Measurements from ENCODE around the gene ASRGL1. TPM values are rescaled to one million over a fixed set of nuclear protein-coding genes. Genes with fewer than 3 reads are reported as not detected.

The ASRGL1 gene
- total and polyA plus RNA-seq, 12 donors = 1.3 to 9.1 (median 3.1) TPM

DNA sequence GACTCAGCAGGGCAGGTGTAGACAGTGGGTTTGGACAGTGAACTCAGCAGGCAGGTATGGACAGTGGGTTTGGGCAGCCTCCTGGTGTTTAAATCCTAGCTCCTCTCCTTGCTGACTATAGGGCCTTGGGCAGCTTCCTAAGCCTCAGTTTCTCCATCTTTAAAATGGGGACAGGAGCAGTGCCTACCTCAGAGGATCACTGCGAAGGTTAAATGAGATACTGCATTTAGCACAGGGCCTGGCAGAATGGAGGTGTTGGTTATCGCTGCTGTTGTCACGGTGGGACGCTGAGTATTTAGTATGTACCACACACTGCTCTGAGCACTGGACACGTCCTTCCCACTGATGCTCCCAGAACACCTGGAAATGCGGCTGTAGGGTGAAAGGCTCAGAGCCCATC lies 67.2 kb downstream of the ASRGL1 start:
- DNase-seq (no peak), ATAC-seq (no peak)
- Histone ChIP-seq H3K4me1 (peaks cover 24 to 46% (median 36%) of the 10 kb centered on the region in 9 donors), H3K4me3 (no peak overlapping the region), H3K27ac (no peak overlapping the region), H3K9me3 (no peaks in the 10 kb centered on the region), H3K27me3 (no peaks in the 10 kb centered on the region), H3K36me3 (no peaks in the 10 kb centered on the region)
- WGBS, 2 donors = 98% methylated on average over 6 of the region's 6 CpGs
- TF ChIP-seq, protein P1, sequence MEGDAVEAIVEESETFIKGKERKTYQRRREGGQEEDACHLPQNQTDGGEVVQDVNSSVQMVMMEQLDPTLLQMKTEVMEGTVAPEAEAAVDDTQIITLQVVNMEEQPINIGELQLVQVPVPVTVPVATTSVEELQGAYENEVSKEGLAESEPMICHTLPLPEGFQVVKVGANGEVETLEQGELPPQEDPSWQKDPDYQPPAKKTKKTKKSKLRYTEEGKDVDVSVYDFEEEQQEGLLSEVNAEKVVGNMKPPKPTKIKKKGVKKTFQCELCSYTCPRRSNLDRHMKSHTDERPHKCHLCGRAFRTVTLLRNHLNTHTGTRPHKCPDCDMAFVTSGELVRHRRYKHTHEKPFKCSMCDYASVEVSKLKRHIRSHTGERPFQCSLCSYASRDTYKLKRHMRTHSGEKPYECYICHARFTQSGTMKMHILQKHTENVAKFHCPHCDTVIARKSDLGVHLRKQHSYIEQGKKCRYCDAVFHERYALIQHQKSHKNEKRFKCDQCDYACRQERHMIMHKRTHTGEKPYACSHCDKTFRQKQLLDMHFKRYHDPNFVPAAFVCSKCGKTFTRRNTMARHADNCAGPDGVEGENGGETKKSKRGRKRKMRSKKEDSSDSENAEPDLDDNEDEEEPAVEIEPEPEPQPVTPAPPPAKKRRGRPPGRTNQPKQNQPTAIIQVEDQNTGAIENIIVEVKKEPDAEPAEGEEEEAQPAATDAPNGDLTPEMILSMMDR (IDR thresholded peaks at IDR 0.05) = no peak
- intact Hi-C loops (cut with DNase I) = no loop called here

- H3K4me1 ChIP-seq = peaks cover 20 to 42% (median 31%) of the 10 kb centered on the region in 9 donors
- WGBS, 2 donors = 77 to 87% methylated on average over 5 of the region's 5 CpGs
- no peaks in the 10 kb centered on the region for H3K36me3 ChIP-seq
- H3K27ac ChIP-seq = no peak overlapping the region
- ATAC-seq (no peak), DNase-seq (no peak)
- intact Hi-C loops (cut with DNase I) = no loop called here
- no peaks in the 10 kb centered on the region for H3K9me3 ChIP-seq
- TF ChIP-seq, protein P1 (IDR thresholded peaks at IDR 0.05) = no peak
- no peaks in the 10 kb centered on the region for H3K27me3 ChIP-seq
- H3K4me3 ChIP-seq = no peak overlapping the region
Measured at GRCh38 chr11:62404901-62405300, 67.7 kb downstream of the ASRGL1 start.

DNA sequence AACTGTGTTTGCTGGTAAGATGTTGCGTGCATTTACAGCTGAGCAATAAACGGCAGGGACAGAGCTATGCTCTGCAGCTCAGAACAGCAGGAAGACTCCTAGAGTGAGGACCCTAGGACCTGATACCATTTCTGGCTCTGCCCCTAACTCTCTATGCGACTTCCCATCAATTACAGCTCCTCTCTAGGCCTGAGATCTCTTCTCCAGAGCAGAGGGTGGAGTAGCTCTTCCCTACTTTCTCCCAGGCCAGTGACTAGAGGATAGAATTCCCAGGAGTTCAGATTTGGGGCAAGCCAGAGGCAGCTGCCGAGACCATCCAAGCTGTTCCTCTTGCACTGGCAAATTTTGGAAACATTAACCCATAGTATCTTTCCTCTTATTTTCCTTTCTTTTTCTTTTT lies 68.8 kb downstream of the ASRGL1 start:
- H3K4me1 ChIP-seq = peaks cover 10 to 30% (median 21%) of the 10 kb centered on the region in 9 donors
- H3K4me3 ChIP-seq = no peak overlapping the region
- H3K36me3 ChIP-seq = no peaks in the 10 kb centered on the region
- no peaks in the 10 kb centered on the region for H3K27me3 ChIP-seq
- DNase-seq (no peak), ATAC-seq (no peak)
- intact Hi-C loops (cut with DNase I) = no loop called here
- H3K27ac ChIP-seq = peak overlapping the region in 1 of 10 donors; percentile 5
- H3K9me3 ChIP-seq = no peaks in the 10 kb centered on the region
- TF ChIP-seq, protein P1 (IDR thresholded peaks at IDR 0.05) = no peak
- 58 to 72% methylated on average over 4 of the region's 4 CpGs for WGBS, 2 donors

DNA sequence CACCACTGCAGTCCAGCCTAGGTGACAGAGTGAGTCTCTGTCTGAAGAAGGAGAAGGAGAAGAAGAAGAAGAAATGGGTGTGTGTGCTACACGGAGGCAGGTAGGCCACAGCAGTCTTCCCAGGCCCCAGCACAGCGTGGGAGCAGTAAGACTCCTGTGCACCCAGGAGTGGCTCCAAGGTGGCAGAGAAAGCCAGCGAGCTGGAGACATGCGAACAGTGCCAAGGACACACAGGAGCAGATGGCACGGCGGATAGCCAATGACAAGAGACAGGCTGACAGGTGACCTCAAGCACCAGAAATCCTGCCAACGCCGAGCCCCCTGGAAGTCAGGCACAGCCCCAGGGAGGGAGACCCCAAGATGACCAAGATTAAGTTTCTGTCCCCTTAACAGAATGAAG lies 72.6 kb downstream of the ASRGL1 start:
- DNase-seq (no peak), ATAC-seq (no peak)
- Histone ChIP-seq H3K27ac (no peak overlapping the region), H3K27me3 (no peaks in the 10 kb centered on the region), H3K36me3 (no peaks in the 10 kb centered on the region), H3K9me3 (no peaks in the 10 kb centered on the region), H3K4me3 (no peak overlapping the region), H3K4me1 (peaks cover 0 to 13% (median 0%) of the 10 kb centered on the region in 9 donors)
- intact Hi-C loops (cut with DNase I) = loop anchor here in 1 of 10 donors (10.0 kb wide), 1 partner anchor 455 kb away; no protein-coding TSS in a partner anchor
- TF ChIP-seq, protein P1 (IDR thresholded peaks at IDR 0.05) = no peak
- 86 to 87% methylated on average over 8 of the region's 8 CpGs for WGBS, 2 donors

Measured in heart right ventricle (tissue), 16 donors.